ENCODE measurements around the gene SEMG2.

Gene SEMG2

GRCh38 chr20:45221076-45221475, at the start of gene SEMG2:
Gene SEMG2 (plus strand): TSS chr20:45221373. CDS start chr20:45221390, 17 bp downstream.
- no peak for DNase-seq

GRCh38 chr20:45173522-45173921, 47.7 kb upstream of the SEMG2 start:
- no peak for DNase-seq

- DNase-seq = no peak
These were observed 46.5 kb upstream of the SEMG2 start, which contains the start of gene PI3 for GRCh38 chr20:45174434-45175364. Gene PI3 (plus strand): TSS chr20:45174902. CDS start chr20:45174923, 21 bp downstream.

- no peak for DNase-seq
These were observed 44.5 kb upstream of the SEMG2 start for GRCh38 chr20:45176526-45177267.

- no peak for DNase-seq
These were observed 42.0 kb upstream of the SEMG2 start for GRCh38 chr20:45179166-45179565.

- no peak for DNase-seq
These were observed 39.5 kb upstream of the SEMG2 start for GRCh38 chr20:45181639-45182038.

- DNase-seq = no peak
These were observed 38.1 kb upstream of the SEMG2 start for GRCh38 chr20:45183084-45183483.

GRCh38 chr20:45187693-45188092, 33.5 kb upstream of the SEMG2 start:
- no peak for DNase-seq

- DNase-seq = no peak
These were observed 32.0 kb upstream of the SEMG2 start for GRCh38 chr20:45189067-45189609.

GRCh38 chr20:45189861-45190260, 31.3 kb upstream of the SEMG2 start:
- DNase-seq = no peak

GRCh38 chr20:45191926-45192325, 29.2 kb upstream of the SEMG2 start:
- no peak for DNase-seq

GRCh38 chr20:45193331-45193730, 27.8 kb upstream of the SEMG2 start:
- no peak for DNase-seq

GRCh38 chr20:45206725-45207124, 14.4 kb upstream of the SEMG2 start, which contains the start of gene SEMG1:
Gene SEMG1 (plus strand): TSS chr20:45207033. CDS start chr20:45207054, 21 bp downstream.
- no peak for DNase-seq

GRCh38 chr20:45209924-45210323, 11.2 kb upstream of the SEMG2 start:
- no peak for DNase-seq

GRCh38 chr20:45211569-45212474, 9.4 kb upstream of the SEMG2 start:
- DNase-seq = no peak

- DNase-seq = no peak
These were observed 8.3 kb upstream of the SEMG2 start for GRCh38 chr20:45212836-45213235.

GRCh38 chr20:45218124-45218523, 3.0 kb upstream of the SEMG2 start:
- DNase-seq = no peak

GRCh38 chr20:45218636-45219035, 2.5 kb upstream of the SEMG2 start:
- no peak for DNase-seq

- DNase-seq = no peak
These were observed 2.0 kb downstream of the SEMG2 start for GRCh38 chr20:45223136-45223535.

GRCh38 chr20:45226287-45226686, 5.1 kb downstream of the SEMG2 start:
- DNase-seq = no peak
